ENCODE measurements around the gene UTF1.

Gene UTF1

GRCh38 chr10:133229265-133230043 lies 563 bp upstream of the UTF1 start:
- H3K9ac ChIP-seq (ENCODE audit: low read length) = no peak overlapping the region
- H3K4me2 ChIP-seq (ENCODE audit: low read length) = no peak overlapping the region
- no peaks in the 10 kb centered on the region for H3K79me2 ChIP-seq (ENCODE audit: low read length)
- H3K9me3 ChIP-seq (ENCODE audit: insufficient read depth, low read length) = no peaks in the 10 kb centered on the region
- TF ChIP-seq, protein P1, sequence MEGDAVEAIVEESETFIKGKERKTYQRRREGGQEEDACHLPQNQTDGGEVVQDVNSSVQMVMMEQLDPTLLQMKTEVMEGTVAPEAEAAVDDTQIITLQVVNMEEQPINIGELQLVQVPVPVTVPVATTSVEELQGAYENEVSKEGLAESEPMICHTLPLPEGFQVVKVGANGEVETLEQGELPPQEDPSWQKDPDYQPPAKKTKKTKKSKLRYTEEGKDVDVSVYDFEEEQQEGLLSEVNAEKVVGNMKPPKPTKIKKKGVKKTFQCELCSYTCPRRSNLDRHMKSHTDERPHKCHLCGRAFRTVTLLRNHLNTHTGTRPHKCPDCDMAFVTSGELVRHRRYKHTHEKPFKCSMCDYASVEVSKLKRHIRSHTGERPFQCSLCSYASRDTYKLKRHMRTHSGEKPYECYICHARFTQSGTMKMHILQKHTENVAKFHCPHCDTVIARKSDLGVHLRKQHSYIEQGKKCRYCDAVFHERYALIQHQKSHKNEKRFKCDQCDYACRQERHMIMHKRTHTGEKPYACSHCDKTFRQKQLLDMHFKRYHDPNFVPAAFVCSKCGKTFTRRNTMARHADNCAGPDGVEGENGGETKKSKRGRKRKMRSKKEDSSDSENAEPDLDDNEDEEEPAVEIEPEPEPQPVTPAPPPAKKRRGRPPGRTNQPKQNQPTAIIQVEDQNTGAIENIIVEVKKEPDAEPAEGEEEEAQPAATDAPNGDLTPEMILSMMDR (IDR thresholded peaks at IDR 0.05; ENCODE audit: low read depth, low read length) = no peak
- TF ChIP-seq EZH2phosphoT487 (IDR thresholded peaks at IDR 0.05; ENCODE audit: low read depth) = no peak
- H3K27me3 ChIP-seq (ENCODE audit: low read depth, low read length) = no peaks in the 10 kb centered on the region
- H3K27ac ChIP-seq (ENCODE audit: low read length) = no peak overlapping the region
- no peaks in the 10 kb centered on the region for H3K36me3 ChIP-seq (replicated peaks; ENCODE audit: low read depth, low read length)
- no peak overlapping the region for H2AFZ ChIP-seq (ENCODE audit: low read depth, low read length)
- no peaks in the 10 kb centered on the region for H3K4me1 ChIP-seq (ENCODE audit: low read length)
- H3K4me3 ChIP-seq (ENCODE audit: low read length) = no peak overlapping the region
- no peaks in the 10 kb centered on the region for H4K20me1 ChIP-seq (ENCODE audit: insufficient read depth, low read length)

- no peak overlapping the region for H3K4me2 ChIP-seq (ENCODE audit: low read length)
- H4K20me1 ChIP-seq (ENCODE audit: insufficient read depth, low read length) = no peaks in the 10 kb centered on the region
- H2AFZ ChIP-seq (ENCODE audit: low read depth, low read length) = no peak overlapping the region
- no peaks in the 10 kb centered on the region for H3K79me2 ChIP-seq (ENCODE audit: low read length)
- no peak for TF ChIP-seq EZH2phosphoT487 (IDR thresholded peaks at IDR 0.05; ENCODE audit: low read depth)
- TF ChIP-seq, protein P1 (IDR thresholded peaks at IDR 0.05; ENCODE audit: low read depth, low read length) = no peak
- no peaks in the 10 kb centered on the region for H3K9me3 ChIP-seq (ENCODE audit: insufficient read depth, low read length)
- no peak overlapping the region for H3K27ac ChIP-seq (ENCODE audit: low read length)
- H3K27me3 ChIP-seq (ENCODE audit: low read depth, low read length) = no peaks in the 10 kb centered on the region
- no peak overlapping the region for H3K4me3 ChIP-seq (ENCODE audit: low read length)
- H3K4me1 ChIP-seq (ENCODE audit: low read length) = no peaks in the 10 kb centered on the region
- H3K9ac ChIP-seq (ENCODE audit: low read length) = no peak overlapping the region
- H3K36me3 ChIP-seq (replicated peaks; ENCODE audit: low read depth, low read length) = no peaks in the 10 kb centered on the region
Measured at GRCh38 chr10:133230387-133231195, 574 bp downstream of the UTF1 start.

DNA sequence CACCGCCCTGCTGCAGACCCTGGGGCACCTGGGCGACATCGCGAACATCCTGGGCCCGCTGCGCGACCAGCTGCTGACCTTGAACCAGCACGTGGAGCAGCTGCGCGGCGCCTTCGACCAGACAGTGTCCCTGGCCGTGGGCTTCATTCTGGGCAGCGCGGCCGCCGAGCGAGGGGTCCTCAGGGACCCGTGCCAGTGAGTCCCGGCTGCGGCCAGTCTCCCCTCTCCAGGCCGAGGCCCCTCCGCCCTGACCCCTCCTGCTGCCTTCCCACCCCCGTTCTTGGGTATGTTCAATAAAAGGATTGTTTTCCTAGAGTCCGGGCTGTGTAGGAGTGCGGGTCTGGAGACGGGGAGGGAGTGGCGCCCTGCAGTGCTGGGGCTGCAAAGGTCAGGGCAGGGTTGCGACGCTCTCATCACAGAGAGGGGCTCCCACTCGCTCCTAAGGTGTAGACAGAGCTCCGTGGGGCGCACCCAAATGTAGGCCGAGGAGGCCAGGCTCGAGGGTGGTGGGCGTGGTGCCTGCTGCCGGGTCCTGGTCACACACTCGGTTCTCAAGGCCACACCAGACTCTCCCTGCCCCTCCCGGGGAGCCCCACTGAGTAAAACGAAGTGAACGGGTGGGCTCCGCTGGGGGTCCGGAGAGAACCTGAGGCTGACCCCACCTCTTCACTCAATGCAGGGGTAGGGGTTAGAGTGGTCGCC lies 1.4 kb downstream of the UTF1 start:
- H3K36me3 ChIP-seq (replicated peaks; ENCODE audit: low read depth, low read length) = no peaks in the 10 kb centered on the region
- no peaks in the 10 kb centered on the region for H3K79me2 ChIP-seq (ENCODE audit: low read length)
- no peaks in the 10 kb centered on the region for H3K27me3 ChIP-seq (ENCODE audit: low read depth, low read length)
- no peak overlapping the region for H2AFZ ChIP-seq (ENCODE audit: low read depth, low read length)
- no peak overlapping the region for H3K4me3 ChIP-seq (ENCODE audit: low read length)
- H3K9ac ChIP-seq (ENCODE audit: low read length) = no peak overlapping the region
- H3K4me2 ChIP-seq (ENCODE audit: low read length) = no peak overlapping the region
- TF ChIP-seq EZH2phosphoT487 (IDR thresholded peaks at IDR 0.05; ENCODE audit: low read depth) = no peak
- TF ChIP-seq, protein P1 (IDR thresholded peaks at IDR 0.05; ENCODE audit: low read depth, low read length) = no peak
- H3K4me1 ChIP-seq (ENCODE audit: low read length) = no peaks in the 10 kb centered on the region
- H4K20me1 ChIP-seq (ENCODE audit: insufficient read depth, low read length) = no peaks in the 10 kb centered on the region
- H3K9me3 ChIP-seq (ENCODE audit: insufficient read depth, low read length) = no peaks in the 10 kb centered on the region
- no peak overlapping the region for H3K27ac ChIP-seq (ENCODE audit: low read length)
